GM23248 (cell line): Measurements from ENCODE around the gene WEE2.

Source experiments
- EZH2 ChIP-seq: fragments of 200-600 bp; sonication (generic); IDR thresholded peaks from 2 replicates; pipeline ENCODE4 v1.6.1; 2018; ENCODE audit warnings: antibody characterized with exemption, mild to moderate bottlenecking; ENCODE audit not compliant: insufficient read depth, poor library complexity, severe bottlenecking
- EZH2phosphoT487 ChIP-seq: fragments of 200-600 bp; sonication (generic); IDR thresholded peaks from 2 replicates; pipeline ENCODE4 v1.6.1; 2018; ENCODE audit warnings: antibody characterized with exemption, moderate library complexity, mild to moderate bottlenecking, low read depth; ENCODE audit not compliant: insufficient read depth

GRCh38 chr7:141738592-141739013 is 30.4 kb downstream of the WEE2 start:
- TF ChIP-seq EZH2 (no peak), EZH2phosphoT487 (no peak)
